ENCODE data around the gene TLK1.
A peak's percentile ranks its signal among the peaks of the same experiment; 100 is the strongest.

The TLK1 gene

GRCh38 chr2:170991398-170992182 is 169.1 kb downstream of the TLK1 start:
- no peak for DNase-seq

GRCh38 chr2:170986566-170987258 is 174.0 kb downstream of the TLK1 start:
- DNase-seq, result no peak

- DNase-seq, result no peak
These were observed 175.3 kb downstream of the TLK1 start for GRCh38 chr2:170985407-170985806.

GRCh38 chr2:170984079-170984478 is 176.6 kb downstream of the TLK1 start:
- DNase-seq, result no peak

- no peak for DNase-seq
These were observed 184.8 kb downstream of the TLK1 start for GRCh38 chr2:170975943-170976270.

GRCh38 chr2:170975127-170975942 is 185.4 kb downstream of the TLK1 start:
- no peak for DNase-seq

- DNase-seq, result peak; percentile 27 to 38
These were observed 186.2 kb downstream of the TLK1 start for GRCh38 chr2:170974304-170974993.

GRCh38 chr2:170973492-170974303 is 187.0 kb downstream of the TLK1 start:
- DNase-seq, result peak; percentile 87 to 88

GRCh38 chr2:170973225-170973491 is 187.5 kb downstream of the TLK1 start:
- no peak for DNase-seq

- DNase-seq, result peak; percentile 54 to 61
These were observed 188.1 kb downstream of the TLK1 start for GRCh38 chr2:170972296-170973224.

GRCh38 chr2:170971071-170971470 is 189.6 kb downstream of the TLK1 start:
- DNase-seq, result no peak

- DNase-seq, result no peak
These were observed 190.7 kb downstream of the TLK1 start for GRCh38 chr2:170969872-170970496.

GRCh38 chr2:170969030-170969429 is 191.7 kb downstream of the TLK1 start:
- DNase-seq, result no peak

- DNase-seq, result no peak
These were observed 192.3 kb downstream of the TLK1 start for GRCh38 chr2:170968205-170969003.

GRCh38 chr2:170967553-170967952 is 193.1 kb downstream of the TLK1 start:
- no peak for DNase-seq

- peak; percentile 35 to 47 for DNase-seq
These were observed 193.9 kb downstream of the TLK1 start for GRCh38 chr2:170966648-170967396.

GRCh38 chr2:170965446-170966225 is 195.1 kb downstream of the TLK1 start:
- DNase-seq, result no peak

- DNase-seq, result no peak
These were observed 197.3 kb downstream of the TLK1 start for GRCh38 chr2:170963386-170963785.

Data from Kasumi-1 (cell line).